HEK293T (cell line): Measurements from ENCODE around the gene ARMC9.

ENCODE experiments used
- CTCF ChIA-PET: fragments of 350-600 bp; formaldehyde crosslinking; extraction: SDS; loops from one replicate; lab custom pipeline; 2021; ENCODE audit warnings: antibody characterized with exemption, inconsistent platforms; lab: Yijun Ruan, JAX
- POLR2A ChIA-PET: fragments of 350-600 bp; formaldehyde crosslinking; extraction: SDS; loops from one replicate; lab custom pipeline; 2020; ENCODE audit warnings: antibody characterized with exemption, inconsistent platforms; lab: Yijun Ruan, JAX
- DNase-seq: peaks from one replicate; pipeline ENCODE4 v3.0.0; 2012; ENCODE audit warnings: mixed read lengths; ENCODE audit errors: extremely low spot score
- ARNT ChIP-seq: fragments of 450-650 bp; IDR thresholded peaks from 2 replicates; pipeline ENCODE4 v1.6.1; 2017; ENCODE audit warnings: mild to moderate bottlenecking
- BHLHE40 ChIP-seq: fragments of 450-650 bp; IDR thresholded peaks from 2 replicates; pipeline ENCODE4 v1.6.1; 2016; ENCODE audit warnings: mild to moderate bottlenecking, moderate library complexity, borderline replicate concordance
- CTBP1 ChIP-seq: fragments of 450-650 bp; IDR thresholded peaks from 2 replicates; pipeline ENCODE4 v1.6.1; 2016; ENCODE audit warnings: borderline replicate concordance
- ELF4 ChIP-seq: fragments of 450-650 bp; IDR thresholded peaks from 2 replicates; pipeline ENCODE4 v1.6.1; 2017; ENCODE audit warnings: antibody characterized with exemption
- FOXA1 ChIP-seq: fragments of 450-650 bp; IDR thresholded peaks from 2 replicates; pipeline ENCODE4 v1.6.1; 2016; ENCODE audit warnings: mild to moderate bottlenecking
- FOXK2 ChIP-seq: fragments of 450-650 bp; IDR thresholded peaks from 2 replicates; pipeline ENCODE4 v1.6.1; 2016; ENCODE audit warnings: mild to moderate bottlenecking
- FOXM1 ChIP-seq: fragments of 450-650 bp; IDR thresholded peaks from 2 replicates; pipeline ENCODE4 v1.6.1; 2017; ENCODE audit warnings: mild to moderate bottlenecking, borderline replicate concordance
- HDGF ChIP-seq: fragments of 450-650 bp; IDR thresholded peaks from 2 replicates; pipeline ENCODE4 v1.6.1; 2017; ENCODE audit warnings: antibody characterized with exemption, borderline replicate concordance
- L3MBTL2 ChIP-seq: fragments of 450-650 bp; conservative IDR thresholded peaks from 2 replicates; pipeline ENCODE4 v1.6.1; 2016; ENCODE audit warnings: mild to moderate bottlenecking
- LEF1 ChIP-seq: fragments of 450-650 bp; IDR thresholded peaks from 2 replicates; pipeline ENCODE4 v1.6.1; 2017; ENCODE audit warnings: mild to moderate bottlenecking, borderline replicate concordance
- NFRKB ChIP-seq: fragments of 450-650 bp; IDR thresholded peaks from 2 replicates; pipeline ENCODE4 v1.6.1; 2016; ENCODE audit warnings: mild to moderate bottlenecking, moderate library complexity
- SP1 ChIP-seq: fragments of 450-650 bp; IDR thresholded peaks from 2 replicates; pipeline ENCODE4 v1.6.1; 2017
- SUZ12 ChIP-seq: fragments of 450-650 bp; IDR thresholded peaks from 2 replicates; pipeline ENCODE4 v1.6.1; 2016; ENCODE audit warnings: mild to moderate bottlenecking
- TARDBP ChIP-seq: fragments of 450-650 bp; IDR thresholded peaks from 2 replicates; pipeline ENCODE4 v1.6.1; 2016
- ZNF384 ChIP-seq: fragments of 450-650 bp; IDR thresholded peaks from 2 replicates; pipeline ENCODE4 v1.6.1; 2016
- TF ChIP-seq, protein P1 (sequence below): fragments of 450-650 bp; IDR thresholded peaks from 2 replicates; pipeline ENCODE4 v1.6.1; 2016

Gene ARMC9

DNA sequence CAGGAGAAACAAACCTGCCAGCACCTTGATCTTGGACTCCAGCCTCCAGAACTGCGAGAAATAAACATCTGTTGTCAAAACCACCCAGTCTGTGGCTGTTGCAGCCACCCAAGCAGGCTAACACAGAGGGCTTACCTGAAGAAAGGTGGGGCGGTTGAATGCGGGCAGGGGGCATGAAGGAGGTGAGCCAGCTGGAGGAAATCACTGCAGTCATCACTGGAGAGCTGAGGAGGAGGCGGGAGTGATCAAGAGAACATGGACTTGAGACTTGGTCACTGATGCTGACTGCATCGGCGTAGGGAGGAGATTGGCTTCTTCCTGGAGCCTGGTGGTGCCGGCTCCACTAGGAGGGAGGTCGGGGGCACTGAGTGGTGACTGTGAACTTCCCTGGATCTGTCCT lies 14.6 kb upstream of the ARMC9 start:
- no peak for DNase-seq
- POLR2A ChIA-PET: no interaction called here
- no peak for TF ChIP-seq BHLHE40
- TF ChIP-seq ZNF384: no peak
- TF ChIP-seq, protein P1, sequence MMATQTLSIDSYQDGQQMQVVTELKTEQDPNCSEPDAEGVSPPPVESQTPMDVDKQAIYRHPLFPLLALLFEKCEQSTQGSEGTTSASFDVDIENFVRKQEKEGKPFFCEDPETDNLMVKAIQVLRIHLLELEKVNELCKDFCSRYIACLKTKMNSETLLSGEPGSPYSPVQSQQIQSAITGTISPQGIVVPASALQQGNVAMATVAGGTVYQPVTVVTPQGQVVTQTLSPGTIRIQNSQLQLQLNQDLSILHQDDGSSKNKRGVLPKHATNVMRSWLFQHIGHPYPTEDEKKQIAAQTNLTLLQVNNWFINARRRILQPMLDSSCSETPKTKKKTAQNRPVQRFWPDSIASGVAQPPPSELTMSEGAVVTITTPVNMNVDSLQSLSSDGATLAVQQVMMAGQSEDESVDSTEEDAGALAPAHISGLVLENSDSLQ: no peak
- TF ChIP-seq LEF1: no peak
- no peak for TF ChIP-seq FOXK2
- TF ChIP-seq TARDBP: no peak
- no peak for TF ChIP-seq SUZ12
- CTCF ChIA-PET: no interaction called here

DNA sequence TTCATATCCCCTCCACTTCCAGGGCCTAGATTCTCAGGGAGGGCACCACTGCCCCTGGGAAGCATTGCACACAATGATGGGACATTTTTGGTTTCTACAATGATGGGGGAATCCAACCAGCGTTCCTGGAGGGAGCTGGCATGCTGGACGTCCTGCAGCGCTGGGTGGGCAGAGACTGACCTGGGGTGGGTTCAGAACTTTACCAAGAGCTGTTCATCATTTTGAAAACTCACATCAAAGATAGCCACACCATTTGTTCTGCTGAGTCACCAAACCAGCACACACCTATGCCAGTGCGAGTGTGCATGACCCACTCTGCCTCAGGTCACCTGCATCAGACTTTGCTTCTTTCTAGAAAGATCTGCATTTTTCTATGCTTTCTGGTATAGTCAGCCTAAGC lies 14.1 kb upstream of the ARMC9 start:
- no peak for TF ChIP-seq FOXM1
- no peak for TF ChIP-seq TARDBP
- TF ChIP-seq SP1: no peak
- TF ChIP-seq BHLHE40: no peak
- TF ChIP-seq LEF1: no peak
- TF ChIP-seq FOXK2: no peak
- no peak for TF ChIP-seq ARNT
- TF ChIP-seq ZNF384: no peak
- POLR2A ChIA-PET: no interaction called here
- CTCF ChIA-PET: no interaction called here
- no peak for DNase-seq

DNA sequence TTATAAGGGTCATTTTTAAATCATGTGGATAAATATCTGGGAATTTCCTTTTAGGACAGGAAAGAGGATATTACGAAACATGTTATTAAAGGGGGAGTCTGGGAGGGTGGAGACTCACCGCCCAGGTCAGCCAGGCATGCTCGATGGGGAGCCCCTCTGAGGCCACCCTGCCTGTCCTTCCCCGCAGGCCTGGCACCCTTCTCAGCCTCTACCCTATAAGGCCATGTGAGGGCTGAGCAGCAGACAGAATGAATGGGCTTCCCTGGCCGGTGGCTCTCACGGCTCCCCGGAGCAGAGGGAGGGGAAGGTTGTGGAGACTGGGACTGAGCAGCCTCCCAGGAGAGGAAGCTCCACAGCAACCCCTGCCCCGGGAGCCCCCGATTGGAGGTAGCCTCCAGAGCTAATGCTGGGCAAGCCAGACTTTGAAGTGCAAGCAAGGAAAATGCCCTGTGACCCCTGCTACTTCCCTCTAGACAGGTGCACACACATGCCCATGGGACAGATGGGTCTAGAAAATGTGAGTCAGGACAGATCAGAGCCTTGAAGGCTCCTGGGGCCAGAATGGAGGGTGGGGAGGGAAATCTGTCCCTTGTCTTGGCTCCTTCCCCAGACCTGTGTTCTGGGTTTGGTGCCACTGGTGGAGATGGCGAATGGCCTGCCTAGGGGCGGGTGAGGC lies 13.2 kb upstream of the ARMC9 start:
- ChIA-PET POLR2A (no interaction called here), CTCF (no interaction called here)
- no peak for DNase-seq

DNA sequence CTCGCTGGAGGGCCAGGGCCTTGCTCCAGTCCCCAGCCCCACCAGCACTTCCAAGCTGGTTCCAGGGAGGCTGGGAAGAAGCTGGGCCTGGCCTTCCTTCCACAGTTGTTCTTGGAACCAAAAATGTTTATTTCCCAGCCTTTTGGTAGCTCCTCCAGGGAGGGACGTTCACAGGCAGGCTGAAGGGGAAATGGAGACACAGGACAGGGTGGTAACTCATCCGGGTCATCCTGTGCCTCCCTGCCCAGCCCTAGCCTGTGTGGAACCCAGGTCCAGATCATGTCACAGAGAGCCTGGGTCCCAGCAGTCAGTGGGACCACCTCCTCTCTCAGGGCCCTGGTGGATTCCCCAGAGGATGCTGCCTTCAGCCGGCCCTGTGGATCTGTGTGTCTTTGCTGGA lies 12.5 kb upstream of the ARMC9 start:
- no peak for TF ChIP-seq ELF4
- TF ChIP-seq FOXM1: no peak
- TF ChIP-seq LEF1: no peak
- no peak for TF ChIP-seq FOXK2
- TF ChIP-seq L3MBTL2: no peak
- no peak for TF ChIP-seq TARDBP
- TF ChIP-seq SP1: no peak
- no peak for TF ChIP-seq CTBP1
- no peak for TF ChIP-seq NFRKB
- no peak for TF ChIP-seq BHLHE40
- TF ChIP-seq ZNF384: no peak
- no peak for TF ChIP-seq HDGF
- no peak for TF ChIP-seq FOXA1
- TF ChIP-seq, protein P1: no peak
- no peak for TF ChIP-seq SUZ12
- no peak for TF ChIP-seq ARNT
- ChIA-PET CTCF (no interaction called here), POLR2A (no interaction called here)
- no peak for DNase-seq

More for the DNA sequence above, 13.2 kb upstream of the ARMC9 start:
- TF ChIP-seq TARDBP: no peak
- TF ChIP-seq NFRKB: no peak
- TF ChIP-seq FOXA1: no peak
- TF ChIP-seq FOXK2: no peak
- TF ChIP-seq LEF1: no peak
- TF ChIP-seq ARNT: no peak
- TF ChIP-seq SP1: no peak
- no peak for TF ChIP-seq BHLHE40
- TF ChIP-seq FOXM1: no peak

DNA sequence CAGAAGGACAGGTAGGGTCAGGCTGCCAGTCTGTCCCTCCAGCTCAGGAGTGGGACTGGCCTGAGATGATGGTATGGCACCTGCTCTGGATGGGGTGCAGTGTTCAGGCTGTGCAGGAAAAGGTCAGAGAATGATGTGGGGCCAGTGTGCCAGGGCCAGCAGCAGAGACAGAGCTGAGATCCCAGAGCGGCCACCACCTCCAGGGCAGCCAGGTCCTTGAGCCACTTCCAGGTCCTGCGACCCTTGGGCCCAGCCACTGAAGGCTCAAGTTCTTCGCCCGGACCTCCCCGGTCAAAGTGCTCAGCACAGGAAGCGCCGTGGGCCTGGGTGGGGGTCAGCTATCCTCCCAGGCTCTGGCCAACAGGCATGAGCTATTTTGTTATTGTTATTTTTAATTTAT lies 12.1 kb upstream of the ARMC9 start:
- ChIA-PET CTCF (no interaction called here), POLR2A (no interaction called here)
- no peak for TF ChIP-seq SUZ12
- TF ChIP-seq, protein P1: no peak
- TF ChIP-seq ARNT: no peak
- no peak for TF ChIP-seq SP1
- TF ChIP-seq CTBP1: no peak
- TF ChIP-seq HDGF: no peak
- TF ChIP-seq L3MBTL2: no peak
- TF ChIP-seq ELF4: no peak
- TF ChIP-seq TARDBP: no peak
- TF ChIP-seq FOXK2: no peak
- no peak for TF ChIP-seq LEF1
- no peak for DNase-seq

DNA sequence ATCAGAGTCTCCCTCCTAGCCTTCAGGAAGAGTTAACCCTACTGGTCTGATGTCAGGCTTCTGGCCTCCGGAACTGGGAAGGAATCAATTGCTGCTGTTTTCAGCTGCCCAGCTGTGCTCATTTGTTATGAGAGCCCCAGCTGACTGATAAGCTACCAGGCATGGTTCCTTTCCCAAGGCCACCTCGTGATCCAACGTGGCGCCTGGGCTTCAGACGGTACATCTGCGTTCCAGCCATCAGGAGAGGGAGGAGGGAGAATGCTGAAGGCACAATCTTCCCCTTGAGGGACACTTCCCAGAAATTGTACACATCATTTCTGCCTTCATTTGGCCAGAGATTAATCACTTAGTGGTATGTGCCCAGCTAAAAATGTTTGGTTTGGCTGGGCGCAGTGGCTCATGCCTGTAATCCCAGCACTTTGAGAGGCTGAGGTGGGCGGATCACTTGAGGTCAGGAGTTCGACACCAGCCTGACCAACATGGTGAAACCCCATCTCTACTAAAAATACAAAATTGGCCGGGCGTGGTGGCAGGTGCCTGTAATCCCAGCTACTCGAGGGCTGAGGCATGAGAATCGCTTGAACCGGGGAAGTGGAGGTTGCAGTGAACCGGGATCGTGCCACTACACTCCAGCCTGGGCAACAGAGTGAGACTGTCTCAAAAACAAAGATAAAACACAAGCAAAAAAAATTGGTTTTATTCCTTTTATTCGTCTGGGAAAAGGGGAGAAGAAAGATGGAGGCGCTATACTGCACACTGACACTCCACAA lies 10.5 kb upstream of the ARMC9 start:
- ChIA-PET CTCF (interaction anchor here (0.7 kb wide), 1 partner anchor 8 kb away, joined by 3 read pairs; no protein-coding TSS in a partner anchor), POLR2A (interaction anchor here (1.0 kb wide), 1 partner anchor 10 kb away, joined by 3 read pairs; the partner anchor contains the start of gene ARMC9)
- no peak for DNase-seq
- TF ChIP-seq HDGF (no peak), ARNT (no peak), FOXK2 (no peak), CTBP1 (no peak), SUZ12 (no peak), SP1 (no peak), L3MBTL2 (no peak), ZNF384 (no peak), NFRKB (no peak), LEF1 (no peak)
- TF ChIP-seq, protein P1: no peak
